Upper lobe of left lung (tissue), 6 donors: ENCODE results near the gene CLSTN3. TPM values are rescaled to one million over a fixed set of nuclear protein-coding genes. Genes with fewer than 3 reads are reported as not detected.

Source experiments
- ATAC-seq, 2 donors: fragments of 200-7000 bp; cut with Tn5 transposase; one replicate each; pipeline ENCODE4 v1.9.1; 2022; ENCODE audit warnings: mild to moderate bottlenecking in 2 of 2, moderate library complexity in 2 of 2; ENCODE audit not compliant: low FRiP score in 2 of 2
- DNase-seq, 2 donors: peaks; one replicate each; pipeline ENCODE4 v3.0.0-alpha.2; 2019 to 2020
- H3K27ac ChIP-seq, 4 donors: fragments of 200-600 bp; sonication (generic); one replicate each; pipeline ENCODE4 v1.5.1; 2016 to 2019
- H3K27me3 ChIP-seq, 4 donors: fragments of 200-600 bp; sonication (generic); one replicate each; pipeline ENCODE4 v1.5.1; 2017 to 2019
- H3K36me3 ChIP-seq, 4 donors: fragments of 200-600 bp; sonication (generic); one replicate each; pipeline ENCODE4 v1.5.1; 2016 to 2019
- H3K4me1 ChIP-seq, 4 donors: fragments of 200-600 bp; sonication (generic); one replicate each; pipeline ENCODE4 v1.5.1; 2018 to 2019
- H3K4me3 ChIP-seq, 4 donors: fragments of 200-600 bp; sonication (generic); one replicate each; pipeline ENCODE4 v1.5.1; 2017 to 2019; ENCODE audit warnings: mild to moderate bottlenecking in 2 of 4, moderate library complexity in 1 of 4
- H3K9me3 ChIP-seq, 4 donors: fragments of 200-600 bp; sonication (generic); one replicate each; pipeline ENCODE4 v1.5.1; 2018 to 2019
- EP300 ChIP-seq, 4 donors: sonication (generic); formaldehyde crosslinking; IDR thresholded peaks; one replicate each; pipeline ENCODE4 v1.5.1; 2017; ENCODE audit warnings: antibody characterized with exemption in 4 of 4, control low read depth in 2 of 4
- POLR2A ChIP-seq, 4 donors: fragments of 450-650 bp; IDR thresholded peaks; one replicate each; pipeline ENCODE4 v1.5.1; 2016 to 2017; ENCODE audit warnings: antibody characterized with exemption in 4 of 4, mild to moderate bottlenecking in 2 of 4
- POLR2AphosphoS5 ChIP-seq, 2 donors: sonication (generic); formaldehyde crosslinking; IDR thresholded peaks; one replicate each; pipeline ENCODE4 v1.5.1; 2017; ENCODE audit warnings: antibody characterized with exemption in 2 of 2
- whole genome bisulfite sequencing, 2 donors: methylation state at CpG; one replicate each; pipeline ENCODE4 v1.1.5; 2017 to 2018; 5-methylcytosine and 5-hydroxymethylcytosine counted together
- total RNA-seq, 6 donors: library from RNA; depleted of rRNA in 4 of 6; stranded (reverse); fragments of >200 nt in 4 of 6; gene quantifications; one replicate each; pipeline versions ENCODE4 v1.1.0 to v1.2.1, GENCODE V29; 2016 to 2021
- TF ChIP-seq, protein P1 (sequence below), 6 experiments: fragments of 450-650 bp in 4 of 6; fragments of 200-600 bp in 2 of 6; sonication (generic) in 2 of 6; IDR thresholded peaks; one replicate each; pipeline ENCODE4 v1.5.1; 2016 to 2019; ENCODE audit warnings: antibody characterized with exemption in 6 of 6
- donor health status: DM: no; HTN: no; CAD: no; lungs with moderate emphysema.
- donor health status: DM: no; HTN: yes; CAD: no; lungs with severe emphysema.

Gene CLSTN3
- total RNA-seq, 6 donors from 2014 or later = 14.4 to 111 (median 39.0) TPM

DNA sequence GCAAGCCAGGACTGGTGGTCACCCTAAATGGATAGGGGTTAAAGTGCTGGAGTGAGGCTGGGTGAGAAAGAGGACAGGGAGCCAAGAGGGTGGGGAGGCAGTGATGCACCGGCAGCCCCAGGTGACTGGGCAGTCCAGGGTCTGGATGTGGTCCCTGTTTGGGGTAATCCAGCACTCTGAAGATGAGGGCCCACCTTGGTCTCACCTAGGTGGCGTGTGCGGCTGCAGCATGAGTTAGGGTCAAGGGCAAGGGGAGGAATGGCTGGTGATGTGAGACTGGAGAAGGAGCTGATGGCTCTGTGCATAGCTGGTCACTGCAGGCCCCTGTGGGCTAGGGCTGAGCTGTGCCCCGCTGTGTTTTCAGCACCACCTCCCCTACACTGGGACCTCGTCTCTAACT, 19.5 kb upstream of the CLSTN3 start:
- H3K4me3 ChIP-seq = no peak overlapping the region
- H3K4me1 ChIP-seq = peaks cover 23 to 30% (median 27%) of the 10 kb centered on the region in 4 donors
- H3K27me3 ChIP-seq = no peaks in the 10 kb centered on the region
- no peak overlapping the region for H3K27ac ChIP-seq
- no peak for TF ChIP-seq POLR2A (IDR thresholded peaks at IDR 0.05)
- no peak for TF ChIP-seq POLR2AphosphoS5 (IDR thresholded peaks at IDR 0.05)
- TF ChIP-seq, protein P1, sequence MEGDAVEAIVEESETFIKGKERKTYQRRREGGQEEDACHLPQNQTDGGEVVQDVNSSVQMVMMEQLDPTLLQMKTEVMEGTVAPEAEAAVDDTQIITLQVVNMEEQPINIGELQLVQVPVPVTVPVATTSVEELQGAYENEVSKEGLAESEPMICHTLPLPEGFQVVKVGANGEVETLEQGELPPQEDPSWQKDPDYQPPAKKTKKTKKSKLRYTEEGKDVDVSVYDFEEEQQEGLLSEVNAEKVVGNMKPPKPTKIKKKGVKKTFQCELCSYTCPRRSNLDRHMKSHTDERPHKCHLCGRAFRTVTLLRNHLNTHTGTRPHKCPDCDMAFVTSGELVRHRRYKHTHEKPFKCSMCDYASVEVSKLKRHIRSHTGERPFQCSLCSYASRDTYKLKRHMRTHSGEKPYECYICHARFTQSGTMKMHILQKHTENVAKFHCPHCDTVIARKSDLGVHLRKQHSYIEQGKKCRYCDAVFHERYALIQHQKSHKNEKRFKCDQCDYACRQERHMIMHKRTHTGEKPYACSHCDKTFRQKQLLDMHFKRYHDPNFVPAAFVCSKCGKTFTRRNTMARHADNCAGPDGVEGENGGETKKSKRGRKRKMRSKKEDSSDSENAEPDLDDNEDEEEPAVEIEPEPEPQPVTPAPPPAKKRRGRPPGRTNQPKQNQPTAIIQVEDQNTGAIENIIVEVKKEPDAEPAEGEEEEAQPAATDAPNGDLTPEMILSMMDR (IDR thresholded peaks at IDR 0.05) = no peak
- no peak for TF ChIP-seq EP300 (IDR thresholded peaks at IDR 0.05)
- no peak for ATAC-seq
- no peaks in the 10 kb centered on the region for H3K9me3 ChIP-seq
- DNase-seq = no peak
- WGBS, 2 donors = 94% methylated on average over 5 of the region's 5 CpGs
- peaks cover 0 to 19% (median 2%) of the 10 kb centered on the region in 4 donors for H3K36me3 ChIP-seq

GRCh38 chr12:7112041-7112440, 18.1 kb upstream of the CLSTN3 start:
- TF ChIP-seq EP300 (IDR thresholded peaks at IDR 0.05) = no peak
- TF ChIP-seq POLR2A (IDR thresholded peaks at IDR 0.05) = no peak
- no peak for TF ChIP-seq POLR2AphosphoS5 (IDR thresholded peaks at IDR 0.05)
- TF ChIP-seq, protein P1 (IDR thresholded peaks at IDR 0.05) = no peak
- H3K27ac ChIP-seq = no peak overlapping the region
- no peak overlapping the region for H3K4me3 ChIP-seq
- H3K36me3 ChIP-seq = peaks cover 0 to 27% (median 4%) of the 10 kb centered on the region in 4 donors
- no peak for ATAC-seq
- no peaks in the 10 kb centered on the region for H3K27me3 ChIP-seq
- H3K9me3 ChIP-seq = no peaks in the 10 kb centered on the region
- DNase-seq = no peak
- peaks cover 19 to 26% (median 22%) of the 10 kb centered on the region in 4 donors for H3K4me1 ChIP-seq
- 88% methylated on average over 4 of the region's 4 CpGs for WGBS, 2 donors

DNA sequence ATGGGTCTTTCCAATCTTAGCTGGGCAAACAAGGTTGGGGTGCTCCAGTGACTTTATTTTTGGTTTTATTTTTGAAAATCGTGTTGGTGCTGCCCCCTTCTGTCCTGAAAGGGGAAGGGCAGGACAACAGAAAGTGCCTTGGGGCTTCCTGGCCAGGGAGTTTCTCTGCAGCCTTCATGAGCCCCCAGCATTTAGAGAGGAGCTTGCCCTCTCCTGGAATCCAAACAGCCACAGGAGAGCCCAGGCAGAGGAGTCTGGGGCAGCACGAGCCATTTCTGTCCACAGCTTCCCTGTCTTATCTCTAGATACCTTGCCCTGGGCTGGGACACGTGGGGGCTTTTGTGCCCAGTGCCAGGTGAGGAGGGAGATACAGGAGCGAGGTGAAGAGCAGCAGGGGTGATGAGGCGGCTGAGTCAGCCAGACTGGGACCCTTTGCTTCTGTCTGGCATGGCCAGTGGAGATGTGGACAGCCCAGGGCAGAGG, 16.7 kb upstream of the CLSTN3 start:
- no peaks in the 10 kb centered on the region for H3K27me3 ChIP-seq
- ATAC-seq = peak in 1 of 2 donors; percentile 52
- H3K27ac ChIP-seq = no peak overlapping the region
- H3K9me3 ChIP-seq = no peaks in the 10 kb centered on the region
- H3K4me1 ChIP-seq = peaks cover 12 to 14% (median 13%) of the 10 kb centered on the region in 4 donors
- peaks cover 0 to 27% (median 4%) of the 10 kb centered on the region in 4 donors for H3K36me3 ChIP-seq
- TF ChIP-seq, protein P1 (IDR thresholded peaks at IDR 0.05) = peak; percentile 66 to 93 (median 78)
- TF ChIP-seq EP300 (IDR thresholded peaks at IDR 0.05) (no peak), POLR2A (IDR thresholded peaks at IDR 0.05) (no peak), POLR2AphosphoS5 (IDR thresholded peaks at IDR 0.05) (no peak)
- DNase-seq = no peak
- H3K4me3 ChIP-seq = no peak overlapping the region
- WGBS, 2 donors = 48 to 61% methylated on average over 5 of the region's 5 CpGs

GRCh38 chr12:7114008-7114407, 16.2 kb upstream of the CLSTN3 start:
- TF ChIP-seq EP300 (IDR thresholded peaks at IDR 0.05) (no peak), POLR2AphosphoS5 (IDR thresholded peaks at IDR 0.05) (no peak), POLR2A (IDR thresholded peaks at IDR 0.05) (no peak)
- TF ChIP-seq, protein P1 (IDR thresholded peaks at IDR 0.05) = no peak
- ATAC-seq (no peak), DNase-seq (no peak)
- Histone ChIP-seq H3K27ac (no peak overlapping the region), H3K9me3 (no peaks in the 10 kb centered on the region), H3K36me3 (peaks cover 0 to 27% (median 4%) of the 10 kb centered on the region in 4 donors), H3K27me3 (no peaks in the 10 kb centered on the region), H3K4me3 (no peak overlapping the region), H3K4me1 (peaks cover 12 to 14% (median 13%) of the 10 kb centered on the region in 4 donors)
- 87 to 92% methylated on average over 11 of the region's 11 CpGs for WGBS, 2 donors

GRCh38 chr12:7114851-7115250, 15.3 kb upstream of the CLSTN3 start:
- TF ChIP-seq POLR2AphosphoS5 (IDR thresholded peaks at IDR 0.05) (no peak), POLR2A (IDR thresholded peaks at IDR 0.05) (no peak), EP300 (IDR thresholded peaks at IDR 0.05) (no peak)
- TF ChIP-seq, protein P1 (IDR thresholded peaks at IDR 0.05) = no peak
- Histone ChIP-seq H3K36me3 (peaks cover 0 to 30% (median 4%) of the 10 kb centered on the region in 4 donors), H3K4me1 (peaks cover 4 to 7% (median 6%) of the 10 kb centered on the region in 4 donors), H3K4me3 (no peak overlapping the region), H3K27me3 (no peaks in the 10 kb centered on the region), H3K27ac (no peak overlapping the region), H3K9me3 (no peaks in the 10 kb centered on the region)
- 91 to 93% methylated on average over 6 of the region's 6 CpGs for WGBS, 2 donors
- DNase-seq (no peak), ATAC-seq (no peak)
